Endothelial cell of umbilical vein (primary cell): ENCODE measurements around the gene SPA17. TPM values are rescaled to one million over a fixed set of nuclear protein-coding genes. Genes with fewer than 3 reads are reported as not detected.

Experiments used
- BruUV-seq: library from RNA; stranded (reverse); fragments of 400-500 nt; replicated peaks from 2 replicates; lab custom pipeline; 2021; lab: Mats Ljungman, UMichigan
- CTCF ChIA-PET: fragments of 300-600, 350-600 bp; sonication (Branson Sonifier 250); formaldehyde crosslinking; loops from one replicate; lab custom pipeline; 2021; ENCODE audit warnings: antibody characterized with exemption, inconsistent platforms; lab: Charles Lee
- POLR2A ChIA-PET: fragments of 300-600, 350-600 bp; sonication (Branson Sonifier 250); formaldehyde crosslinking; loops from one replicate; lab custom pipeline; 2021; ENCODE audit warnings: antibody characterized with exemption, inconsistent platforms; lab: Charles Lee
- DNase-seq: peaks from one replicate; pipeline ENCODE4 v3.0.0-alpha.2; 2011; ENCODE audit warnings: low read depth, low spot score
- FAIRE-seq: peaks from 2 replicates; lab custom pipeline; 2011; peaks lifted over from hg19 to GRCh38; lab: Jason Lieb, UNC
- H2AFZ ChIP-seq: 2 replicates; pipeline ENCODE4 v1.6.0; 2012; ENCODE audit warnings: low read depth, low read length, control low read depth, inconsistent platforms
- H3K27ac ChIP-seq: 2 replicates; pipeline ENCODE4 v1.5.1; 2011; ENCODE audit warnings: low read depth, mild to moderate bottlenecking, control low read depth, low read length, moderate library complexity; ENCODE audit not compliant: insufficient read depth
- H3K27me3 ChIP-seq, 2 experiments: 2 replicates each; pipeline versions ENCODE4 v1.6.0 to v1.6.1; 2011; ENCODE audit warnings: low read length in 2 of 2, mixed read lengths in 1 of 2; ENCODE audit not compliant: control insufficient read depth in 2 of 2, insufficient read depth in 2 of 2
- H3K36me3 ChIP-seq, 2 experiments: 2 replicates in 1 of 2; 3 replicates in 1 of 2; pipeline ENCODE4 v1.5.1; 2011; ENCODE audit warnings: low read length in 2 of 2, mild to moderate bottlenecking in 1 of 2, moderate library complexity in 1 of 2; ENCODE audit not compliant: control insufficient read depth in 2 of 2, insufficient read depth in 2 of 2; ENCODE audit errors: extremely low read depth in 1 of 2
- H3K4me1 ChIP-seq: 3 replicates; pipeline ENCODE4 v1.5.1; 2011; ENCODE audit warnings: mild to moderate bottlenecking, low read length; ENCODE audit not compliant: control insufficient read depth, insufficient read depth; ENCODE audit errors: extremely low read depth
- H3K4me2 ChIP-seq: 2 replicates; pipeline ENCODE4 v1.6.1; 2011; ENCODE audit warnings: low read length, control low read depth, mixed read lengths; ENCODE audit not compliant: insufficient read depth
- H3K4me3 ChIP-seq, 3 experiments: fragments of 200-600 bp in 1 of 3; sonication (generic), shearing (Covaris generic) in 1 of 3; replicated peaks in 1 of 3; 2 replicates each; pipeline ENCODE4 v1.5.1; 2011 to 2016; ENCODE audit warnings: control low read depth in 3 of 3, low read length in 3 of 3, mild to moderate bottlenecking in 2 of 3, inconsistent platforms in 1 of 3, low read depth in 1 of 3, moderate library complexity in 1 of 3; ENCODE audit not compliant: insufficient read depth in 1 of 3
- H3K79me2 ChIP-seq: 2 replicates; pipeline ENCODE4 v1.6.0; 2012; ENCODE audit warnings: low read length, inconsistent platforms; ENCODE audit not compliant: control insufficient read depth, insufficient read depth
- H3K9ac ChIP-seq: replicated peaks from 2 replicates; pipeline ENCODE3; 2011; ENCODE audit warnings: low read length, control low read depth; ENCODE audit not compliant: insufficient read depth; ENCODE audit errors: extremely low read depth
- H3K9me1 ChIP-seq: replicated peaks from 3 replicates; pipeline ENCODE4 v1.6.0; 2011; ENCODE audit warnings: mild to moderate bottlenecking, low read length; ENCODE audit not compliant: control insufficient read depth, insufficient read depth; ENCODE audit errors: extremely low read depth
- H3K9me3 ChIP-seq: replicated peaks from 2 replicates; pipeline ENCODE4 v1.5.1; 2012; ENCODE audit warnings: low read length, inconsistent platforms; ENCODE audit not compliant: control insufficient read depth, insufficient read depth
- H4K20me1 ChIP-seq: replicated peaks from 2 replicates; pipeline ENCODE3; 2011; ENCODE audit warnings: mild to moderate bottlenecking, low read length; ENCODE audit not compliant: control insufficient read depth, insufficient read depth; ENCODE audit errors: extremely low read depth
- EZH2 ChIP-seq: IDR thresholded peaks from 2 replicates; pipeline ENCODE4 v1.6.1; 2012; ENCODE audit warnings: borderline replicate concordance, low read depth, mild to moderate bottlenecking, moderate library complexity, low read length, inconsistent platforms; ENCODE audit not compliant: severe bottlenecking
- FOS ChIP-seq: IDR thresholded peaks from 2 replicates; pipeline ENCODE4 v1.6.1; 2011; ENCODE audit warnings: mild to moderate bottlenecking, low read length, moderate library complexity, borderline replicate concordance; ENCODE audit not compliant: insufficient read depth
- GATA2 ChIP-seq: IDR thresholded peaks from 2 replicates; pipeline ENCODE4 v1.7.0; 2011; ENCODE audit warnings: low read depth, mild to moderate bottlenecking, moderate library complexity, mixed read lengths, low read length; ENCODE audit not compliant: insufficient read length, insufficient read depth
- JUN ChIP-seq: IDR thresholded peaks from 2 replicates; pipeline ENCODE4 v1.6.1; 2011; ENCODE audit warnings: borderline replicate concordance, low read depth; ENCODE audit not compliant: insufficient read length, insufficient read depth
- MYC ChIP-seq: IDR thresholded peaks from one replicate; pipeline ENCODE4 v1.6.1; 2011; ENCODE audit warnings: mild to moderate bottlenecking, low read depth, low read length
- POLR2A ChIP-seq: IDR thresholded peaks from 2 replicates; pipeline ENCODE4 v1.6.1; 2012; ENCODE audit warnings: low read depth, mild to moderate bottlenecking, control low read depth, low read length
- POLR2AphosphoS5 ChIP-seq: IDR thresholded peaks from 2 replicates; pipeline ENCODE4 v1.6.1; 2012; ENCODE audit warnings: low read depth, mild to moderate bottlenecking, control low read depth, low read length, moderate library complexity; ENCODE audit not compliant: insufficient read depth
- dilution Hi-C: fragments of 300-500 bp; cut with MboI; formaldehyde crosslinking; loops from one replicate; pipeline ENCODE4 v1.15.0; 2019; ENCODE audit warnings: low sequenced_read_pairs; ENCODE audit not compliant: extremely low pct_ligation_motif_present
- intact Hi-C: fragments of 100-400 bp; cut with micrococcal nuclease; formaldehyde crosslinking; loops from one replicate; pipeline ENCODE4 v1.10.0; 2022
- polyA plus RNA-seq, 4 experiments: library from polyadenylated mRNA; depleted of rRNA in 3 of 4; stranded (reverse) in 3 of 4; unstranded in 1 of 4; fragments of >200 nt; gene quantifications; 2 replicates each; pipeline versions ENCODE4 v1.2.1 to v1.2.3, GENCODE V29; 2011 to 2012; ENCODE audit warnings: missing spikeins in 1 of 4
- total RNA-seq: library from RNA; stranded (reverse); gene quantifications from 2 replicates; pipeline ENCODE4 v1.2.3, GENCODE V29; 2021
- TF ChIP-seq, protein P1 (sequence below), 2 donors: IDR thresholded peaks; 1 replicate in 1 of 2; 2 replicates in 1 of 2; pipeline ENCODE4 v1.5.1; 2011; ENCODE audit warnings: low read length in 2 of 2, mild to moderate bottlenecking in 2 of 2, moderate library complexity in 2 of 2, control low read depth in 1 of 2, inconsistent platforms in 1 of 2, low read depth in 1 of 2; ENCODE audit not compliant: insufficient read depth in 1 of 2; ENCODE audit errors: extremely low read depth in 1 of 2
- TF ChIP-seq, protein P2 (sequence below): IDR thresholded peaks from 2 replicates; pipeline ENCODE4 v1.6.1; 2011; ENCODE audit not compliant: insufficient read depth, insufficient read length

The SPA17 gene
- total and polyA plus RNA-seq, 2 donors (not counting 3 experiments of a cell fraction or from before 2014, with no cell fraction given): 3.9 to 4.7 TPM

DNA sequence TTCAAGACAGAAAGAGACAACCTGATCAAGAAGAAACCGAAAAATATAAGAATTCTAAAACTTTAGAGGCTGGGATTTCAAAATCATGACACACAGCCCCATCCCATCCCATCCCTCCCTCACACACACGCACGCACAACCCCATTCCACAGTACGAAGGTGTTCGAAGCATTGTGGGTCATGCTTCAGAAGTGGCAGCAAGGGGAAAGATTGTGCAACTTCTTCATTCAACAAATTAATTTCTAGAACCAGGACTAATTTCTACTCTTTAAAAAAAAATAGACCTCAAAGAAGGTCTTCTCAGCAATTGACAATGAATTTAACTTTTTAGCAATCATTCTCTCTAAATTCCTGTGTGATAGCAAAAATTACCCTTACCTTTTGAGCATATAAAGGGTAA is 867 bp downstream of the SPA17 start:
- Histone ChIP-seq H3K4me2 (peak overlapping the region; percentile 54), H2AFZ (no peak overlapping the region), H3K9ac (peak overlapping the region; percentile 75), H3K4me3 (peak overlapping the region in 2 of 3 experiments; percentile 38 to 95), H4K20me1 (no peaks in the 10 kb centered on the region), H3K27ac (peak overlapping the region; percentile 63), H3K9me1 (no peaks in the 10 kb centered on the region), H3K9me3 (no peaks in the 10 kb centered on the region), H3K27me3 (no peaks in the 10 kb centered on the region), H3K36me3 (no peaks in the 10 kb centered on the region), H3K79me2 (no peaks in the 10 kb centered on the region), H3K4me1 (peaks cover 26% of the 10 kb centered on the region)
- dilution Hi-C loops: no loop called here
- TF ChIP-seq POLR2A (no peak), GATA2 (no peak), MYC (no peak), FOS (no peak), EZH2 (no peak)
- TF ChIP-seq, protein P1, sequence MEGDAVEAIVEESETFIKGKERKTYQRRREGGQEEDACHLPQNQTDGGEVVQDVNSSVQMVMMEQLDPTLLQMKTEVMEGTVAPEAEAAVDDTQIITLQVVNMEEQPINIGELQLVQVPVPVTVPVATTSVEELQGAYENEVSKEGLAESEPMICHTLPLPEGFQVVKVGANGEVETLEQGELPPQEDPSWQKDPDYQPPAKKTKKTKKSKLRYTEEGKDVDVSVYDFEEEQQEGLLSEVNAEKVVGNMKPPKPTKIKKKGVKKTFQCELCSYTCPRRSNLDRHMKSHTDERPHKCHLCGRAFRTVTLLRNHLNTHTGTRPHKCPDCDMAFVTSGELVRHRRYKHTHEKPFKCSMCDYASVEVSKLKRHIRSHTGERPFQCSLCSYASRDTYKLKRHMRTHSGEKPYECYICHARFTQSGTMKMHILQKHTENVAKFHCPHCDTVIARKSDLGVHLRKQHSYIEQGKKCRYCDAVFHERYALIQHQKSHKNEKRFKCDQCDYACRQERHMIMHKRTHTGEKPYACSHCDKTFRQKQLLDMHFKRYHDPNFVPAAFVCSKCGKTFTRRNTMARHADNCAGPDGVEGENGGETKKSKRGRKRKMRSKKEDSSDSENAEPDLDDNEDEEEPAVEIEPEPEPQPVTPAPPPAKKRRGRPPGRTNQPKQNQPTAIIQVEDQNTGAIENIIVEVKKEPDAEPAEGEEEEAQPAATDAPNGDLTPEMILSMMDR (IDR thresholded peaks at IDR 0.05; ENCODE audit: extremely low read depth in 1 of 2, insufficient read depth in 1 of 2, low read depth in 1 of 2, low read length in 2 of 2): no peak
- ChIA-PET POLR2A (no interaction called here), CTCF (interaction anchor here (1.0 to 8.9 kb wide), 6 partner anchors 43 to 191 kb away, joined by 3 to 267 read pairs (median 9); partner anchors contain the start of gene NRGN)
- DNase-seq: no peak
- no TSS peak for BruUV-seq
- intact Hi-C loops: no loop called here
- no peak for FAIRE-seq

DNA sequence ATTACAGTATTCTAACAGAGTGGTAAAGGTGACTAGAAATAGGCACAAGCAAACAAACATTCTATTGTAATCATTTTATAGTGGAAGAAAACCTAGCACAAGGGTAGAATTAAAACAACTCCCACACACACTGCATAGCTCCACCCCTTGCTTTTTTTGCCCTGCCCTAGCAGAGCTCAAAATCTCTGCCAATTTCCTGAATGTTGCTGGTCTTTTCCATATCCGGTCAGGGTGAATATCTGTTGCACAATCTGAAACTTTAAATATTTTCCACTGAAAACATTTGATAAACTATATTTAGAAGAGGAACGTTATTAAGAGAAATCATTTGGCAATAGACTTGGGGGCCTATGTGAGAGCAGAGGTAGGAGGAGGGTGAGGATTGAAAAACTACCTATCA is 2.7 kb downstream of the SPA17 start:
- Histone ChIP-seq H3K9me1 (no peaks in the 10 kb centered on the region), H3K27ac (no peak overlapping the region), H3K79me2 (no peaks in the 10 kb centered on the region), H4K20me1 (no peaks in the 10 kb centered on the region), H2AFZ (peak overlapping the region; percentile 26), H3K27me3 (no peaks in the 10 kb centered on the region), H3K4me1 (peaks cover 26% of the 10 kb centered on the region), H3K9me3 (no peaks in the 10 kb centered on the region), H3K4me2 (peak overlapping the region; percentile 54), H3K4me3 (no peak overlapping the region), H3K36me3 (no peaks in the 10 kb centered on the region), H3K9ac (no peak overlapping the region)
- FAIRE-seq: peak; percentile 76
- DNase-seq: peak; percentile 83
- TF ChIP-seq POLR2A (no peak), MYC (no peak), GATA2 (no peak), JUN (no peak), POLR2AphosphoS5 (no peak), EZH2 (no peak), FOS (no peak)
- TF ChIP-seq, protein P2, sequence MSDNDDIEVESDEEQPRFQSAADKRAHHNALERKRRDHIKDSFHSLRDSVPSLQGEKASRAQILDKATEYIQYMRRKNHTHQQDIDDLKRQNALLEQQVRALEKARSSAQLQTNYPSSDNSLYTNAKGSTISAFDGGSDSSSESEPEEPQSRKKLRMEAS: no peak
- TF ChIP-seq, protein P1 (IDR thresholded peaks at IDR 0.05; ENCODE audit: extremely low read depth in 1 of 2, insufficient read depth in 1 of 2, low read depth in 1 of 2, low read length in 2 of 2): no peak
- intact Hi-C loops (loop anchor here (5.0 kb wide), 1 partner anchor 1209 kb away; no protein-coding TSS in a partner anchor), dilution Hi-C loops (no loop called here)
- POLR2A ChIA-PET: no interaction called here
- CTCF ChIA-PET: interaction anchor here (0.8 to 8.9 kb wide), 9 partner anchors 41 to 160 kb away, joined by 3 to 267 read pairs (median 6); partner anchors contain the start of genes ESAM and NRGN
- no TSS peak for BruUV-seq
